Coronary artery (tissue), 2 donors: Measurements from ENCODE around the gene SLC27A2.
"Not testable (repeated sequence)": the region's sequence is repeated elsewhere in the genome, so short reads cannot be mapped to it uniquely, and the experiment has no call there.

ENCODE experiments used
- DNase-seq: peaks from one replicate; pipeline ENCODE4 v3.0.0-alpha.2; 2017; ENCODE audit warnings: low spot score
- H3K27ac ChIP-seq, 2 donors: fragments of 200-600 bp; sonication (generic); one replicate each; pipeline ENCODE4 v1.5.1; 2016 to 2019
- H3K4me3 ChIP-seq: fragments of 200-600 bp; sonication (generic); 2 replicates; pipeline ENCODE4 v1.5.1; 2016; ENCODE audit warnings: mild to moderate bottlenecking, moderate library complexity
- CTCF ChIP-seq: fragments of 200-600 bp; sonication (generic); IDR thresholded peaks from one replicate; pipeline ENCODE4 v1.5.1; 2019; ENCODE audit warnings: antibody characterized with exemption

The SLC27A2 gene

GRCh38 chr15:50184863-50185504, 3.0 kb downstream of the SLC27A2 start:
- H3K27ac ChIP-seq: no peak overlapping the region
- no peak for DNase-seq
- H3K4me3 ChIP-seq: no peak overlapping the region
- no peak for TF ChIP-seq CTCF

GRCh38 chr15:50186090-50186489, 4.1 kb downstream of the SLC27A2 start:
- no peak for TF ChIP-seq CTCF
- no peak for DNase-seq
- Histone ChIP-seq H3K4me3 (no peak overlapping the region), H3K27ac (no peak overlapping the region)

- no peak for TF ChIP-seq CTCF
- DNase-seq: no peak
- Histone ChIP-seq H3K27ac (no peak overlapping the region), H3K4me3 (no peak overlapping the region)
These were observed 4.8 kb downstream of the SLC27A2 start for GRCh38 chr15:50186752-50187151.

- no peak for DNase-seq
- TF ChIP-seq CTCF: no peak
- Histone ChIP-seq H3K4me3 (no peak overlapping the region), H3K27ac (no peak overlapping the region)
These were observed 5.5 kb downstream of the SLC27A2 start for GRCh38 chr15:50187525-50187924.

GRCh38 chr15:50187997-50188396, 6.0 kb downstream of the SLC27A2 start:
- Histone ChIP-seq H3K4me3 (no peak overlapping the region), H3K27ac (no peak overlapping the region)
- TF ChIP-seq CTCF: no peak
- DNase-seq: no peak

GRCh38 chr15:50188793-50189192, 6.8 kb downstream of the SLC27A2 start:
- H3K27ac ChIP-seq, DNase-seq, H3K4me3 ChIP-seq: not testable (repeated sequence)

- no peak overlapping the region for H3K27ac ChIP-seq
- no peak for DNase-seq
- no peak for TF ChIP-seq CTCF
- no peak overlapping the region for H3K4me3 ChIP-seq
These were observed 7.6 kb downstream of the SLC27A2 start for GRCh38 chr15:50189633-50190032.
